GM18517 (cell line): Measurements from ENCODE around the gene SPTLC3.

Experiments
- ATAC-seq: cut with Tn5 transposase; IDR thresholded peaks from one replicate; pipeline ENCODE4 v1.9.1; 2021; ENCODE audit warnings: mild to moderate bottlenecking, moderate library complexity; ENCODE audit not compliant: unreplicated experiment

Gene SPTLC3

GRCh38 chr20:13028673-13029072 lies 19.9 kb downstream of the SPTLC3 start:
- no peak for ATAC-seq

GRCh38 chr20:13029687-13030375 lies 21.1 kb downstream of the SPTLC3 start:
- no peak for ATAC-seq

- no peak for ATAC-seq
Observed at GRCh38 chr20:13031751-13032150, 23.0 kb downstream of the SPTLC3 start.

GRCh38 chr20:13034115-13034514 lies 25.3 kb downstream of the SPTLC3 start:
- ATAC-seq: no peak

- no peak for ATAC-seq
Observed at GRCh38 chr20:13034936-13035335, 26.2 kb downstream of the SPTLC3 start.

GRCh38 chr20:13035399-13036152 lies 26.8 kb downstream of the SPTLC3 start:
- no peak for ATAC-seq

- ATAC-seq: no peak
Observed at GRCh38 chr20:13037727-13038126, 29.0 kb downstream of the SPTLC3 start.

- ATAC-seq: no peak
Observed at GRCh38 chr20:13041574-13042457, 33.0 kb downstream of the SPTLC3 start.

GRCh38 chr20:13042458-13042794 lies 33.7 kb downstream of the SPTLC3 start:
- no peak for ATAC-seq

- ATAC-seq: no peak
Observed at GRCh38 chr20:13046409-13046808, 37.6 kb downstream of the SPTLC3 start.

GRCh38 chr20:13054011-13054410 lies 45.2 kb downstream of the SPTLC3 start:
- ATAC-seq: no peak

GRCh38 chr20:13058666-13059389 lies 50.1 kb downstream of the SPTLC3 start:
- no peak for ATAC-seq

- ATAC-seq: no peak
Observed at GRCh38 chr20:13059398-13060136, 50.8 kb downstream of the SPTLC3 start.

GRCh38 chr20:13060327-13060726 lies 51.6 kb downstream of the SPTLC3 start:
- no peak for ATAC-seq

- ATAC-seq: no peak
Observed at GRCh38 chr20:13061381-13061780, 52.6 kb downstream of the SPTLC3 start.

- no peak for ATAC-seq
Observed at GRCh38 chr20:13062789-13063188, 54.0 kb downstream of the SPTLC3 start.

- no peak for ATAC-seq
Observed at GRCh38 chr20:13068336-13068735, 59.6 kb downstream of the SPTLC3 start.

GRCh38 chr20:13081877-13082276 lies 73.1 kb downstream of the SPTLC3 start:
- no peak for ATAC-seq

- no peak for ATAC-seq
Observed at GRCh38 chr20:13082378-13082777, 73.6 kb downstream of the SPTLC3 start.

GRCh38 chr20:13085275-13085674 lies 76.5 kb downstream of the SPTLC3 start:
- no peak for ATAC-seq
